HG03457 (cell line): ENCODE measurements around the gene EFCAB6.

ENCODE experiments used
- ATAC-seq: cut with Tn5 transposase; IDR thresholded peaks from one replicate; pipeline ENCODE4 v1.9.1; 2021; ENCODE audit warnings: moderate number of reproducible peaks; ENCODE audit not compliant: unreplicated experiment

The EFCAB6 gene

GRCh38 chr22:43847376-43848289 is 35.5 kb upstream of the EFCAB6 start:
- ATAC-seq = no peak

- ATAC-seq = no peak
Observed at GRCh38 chr22:43846966-43847365, 34.9 kb upstream of the EFCAB6 start.

- no peak for ATAC-seq
Observed at GRCh38 chr22:43845981-43846380, 33.9 kb upstream of the EFCAB6 start.

GRCh38 chr22:43844560-43845545 is 32.7 kb upstream of the EFCAB6 start:
- no peak for ATAC-seq

GRCh38 chr22:43843783-43844530 is 31.9 kb upstream of the EFCAB6 start:
- ATAC-seq = no peak

GRCh38 chr22:43841742-43842141 is 29.6 kb upstream of the EFCAB6 start:
- ATAC-seq = no peak

GRCh38 chr22:43840851-43841250 is 28.7 kb upstream of the EFCAB6 start:
- ATAC-seq = no peak

- ATAC-seq = no peak
Observed at GRCh38 chr22:43840431-43840830, 28.3 kb upstream of the EFCAB6 start.

GRCh38 chr22:43839781-43840180 is 27.7 kb upstream of the EFCAB6 start:
- no peak for ATAC-seq

GRCh38 chr22:43838571-43839307 is 26.6 kb upstream of the EFCAB6 start:
- ATAC-seq = no peak

- no peak for ATAC-seq
Observed at GRCh38 chr22:43838161-43838560, 26.1 kb upstream of the EFCAB6 start.

GRCh38 chr22:43837666-43838065 is 25.6 kb upstream of the EFCAB6 start:
- no peak for ATAC-seq

- ATAC-seq = no peak
Observed at GRCh38 chr22:43835736-43836135, 23.6 kb upstream of the EFCAB6 start.

- no peak for ATAC-seq
Observed at GRCh38 chr22:43835166-43835565, 23.1 kb upstream of the EFCAB6 start.

GRCh38 chr22:43833286-43834240 is 21.5 kb upstream of the EFCAB6 start:
- ATAC-seq = no peak

GRCh38 chr22:43832393-43833265 is 20.5 kb upstream of the EFCAB6 start:
- no peak for ATAC-seq

GRCh38 chr22:43831561-43832392 is 19.7 kb upstream of the EFCAB6 start:
- no peak for ATAC-seq
